GM10248 (cell line): ENCODE results near the gene UGT1A4.

Experiments
- CTCF ChIA-PET: fragments of 300-600 bp; sonication (Branson Sonifier 250); formaldehyde crosslinking; extraction: SDS; loops from one replicate; lab custom pipeline; 2021; ENCODE audit warnings: antibody characterized with exemption; lab: Yijun Ruan, JAX
- POLR2A ChIA-PET: fragments of 350-650 bp; sonication (Branson Sonifier 250); formaldehyde crosslinking; extraction: SDS; loops from one replicate; lab custom pipeline; 2020; ENCODE audit warnings: antibody characterized with exemption; lab: Yijun Ruan, JAX
- DNase-seq: peaks from one replicate; pipeline ENCODE4 v3.0.0; 2012; ENCODE audit errors: extremely low spot score
- TF ChIP-seq, protein P1 (sequence below): IDR thresholded peaks from 2 replicates; pipeline ENCODE4 v1.5.1; 2012; ENCODE audit warnings: mild to moderate bottlenecking, low read depth; ENCODE audit errors: extremely low read depth, missing control alignments, control extremely low read depth

UGT1A4 gene

DNA sequence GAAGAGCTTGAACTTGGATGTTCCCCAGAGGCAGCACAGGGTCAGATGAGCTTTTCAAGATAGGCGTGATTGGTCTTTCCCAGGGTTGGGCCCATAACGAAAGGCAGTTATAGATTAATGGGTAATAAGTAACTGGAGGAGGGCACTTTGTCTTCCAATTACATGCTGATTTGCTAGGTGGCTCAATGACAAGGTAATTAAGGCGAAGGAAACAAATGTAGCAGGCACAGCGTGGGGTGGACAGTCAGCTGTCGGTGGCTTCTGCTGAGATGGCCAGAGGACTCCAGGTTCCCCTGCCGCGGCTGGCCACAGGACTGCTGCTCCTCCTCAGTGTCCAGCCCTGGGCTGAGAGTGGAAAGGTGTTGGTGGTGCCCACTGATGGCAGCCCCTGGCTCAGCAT, at the start of gene UGT1A4:
TSS of gene UGT1A4 (plus strand) at position 185 of the 400 bp plus-strand sequence. CDS start at position 270, 85 bp downstream.
- TF ChIP-seq, protein P1, sequence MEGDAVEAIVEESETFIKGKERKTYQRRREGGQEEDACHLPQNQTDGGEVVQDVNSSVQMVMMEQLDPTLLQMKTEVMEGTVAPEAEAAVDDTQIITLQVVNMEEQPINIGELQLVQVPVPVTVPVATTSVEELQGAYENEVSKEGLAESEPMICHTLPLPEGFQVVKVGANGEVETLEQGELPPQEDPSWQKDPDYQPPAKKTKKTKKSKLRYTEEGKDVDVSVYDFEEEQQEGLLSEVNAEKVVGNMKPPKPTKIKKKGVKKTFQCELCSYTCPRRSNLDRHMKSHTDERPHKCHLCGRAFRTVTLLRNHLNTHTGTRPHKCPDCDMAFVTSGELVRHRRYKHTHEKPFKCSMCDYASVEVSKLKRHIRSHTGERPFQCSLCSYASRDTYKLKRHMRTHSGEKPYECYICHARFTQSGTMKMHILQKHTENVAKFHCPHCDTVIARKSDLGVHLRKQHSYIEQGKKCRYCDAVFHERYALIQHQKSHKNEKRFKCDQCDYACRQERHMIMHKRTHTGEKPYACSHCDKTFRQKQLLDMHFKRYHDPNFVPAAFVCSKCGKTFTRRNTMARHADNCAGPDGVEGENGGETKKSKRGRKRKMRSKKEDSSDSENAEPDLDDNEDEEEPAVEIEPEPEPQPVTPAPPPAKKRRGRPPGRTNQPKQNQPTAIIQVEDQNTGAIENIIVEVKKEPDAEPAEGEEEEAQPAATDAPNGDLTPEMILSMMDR: no peak
- no peak for DNase-seq
- ChIA-PET CTCF (interaction anchor here (1.0 kb wide), 1 partner anchor 22 kb away, joined by 3 read pairs; no protein-coding TSS in a partner anchor), POLR2A (no interaction called here)

DNA sequence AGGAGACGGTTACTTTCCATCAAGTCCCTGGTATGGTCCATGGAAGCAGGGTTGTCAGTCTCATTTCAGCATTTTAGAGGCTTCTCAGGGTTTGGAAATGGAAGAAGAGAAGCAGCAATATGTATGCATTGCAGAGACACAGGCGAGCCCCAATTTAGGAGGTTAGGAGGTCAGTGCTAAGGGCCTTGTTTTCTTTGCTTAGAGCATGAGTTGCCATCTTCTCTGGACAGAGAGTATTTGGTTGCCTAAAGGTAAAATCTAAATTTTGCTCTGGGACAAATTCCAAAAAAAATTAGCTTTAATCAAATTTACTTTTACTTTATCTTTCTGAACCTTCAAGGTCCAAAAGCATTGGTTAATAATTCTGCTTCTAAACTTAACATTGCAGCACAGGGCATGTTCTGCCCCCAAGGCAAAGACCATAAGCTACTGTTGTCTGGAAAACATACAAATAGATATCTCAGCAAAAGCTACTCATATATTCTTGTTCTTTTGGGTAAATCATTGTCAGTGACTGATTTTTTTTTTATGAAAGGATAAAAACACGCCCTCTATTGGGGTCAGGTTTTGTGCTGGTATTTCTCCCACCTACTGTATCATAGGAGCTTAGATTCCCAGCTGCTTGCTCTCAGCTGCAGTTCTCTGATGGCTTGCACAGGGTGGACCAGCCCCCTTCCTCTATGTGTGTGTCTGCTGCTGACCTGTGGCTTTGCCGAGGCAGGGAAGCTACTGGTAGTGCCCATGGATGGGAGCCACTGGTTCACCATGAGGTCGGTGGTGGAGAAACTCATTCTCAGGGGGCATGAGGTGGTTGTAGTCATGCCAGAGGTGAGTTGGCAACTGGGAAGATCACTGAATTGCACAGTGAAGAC, 47.0 kb upstream of the UGT1A4 start, which contains the start of gene UGT1A9:
TSS of gene UGT1A9 (plus strand) at position 609 of the 872 bp plus-strand sequence. CDS start at position 646, 37 bp downstream.
- ChIA-PET POLR2A (no interaction called here), CTCF (interaction anchor here (1.1 kb wide), 1 partner anchor 8 kb away, joined by 4 read pairs; no protein-coding TSS in a partner anchor)
- DNase-seq: no peak
- TF ChIP-seq, protein P1: no peak

DNA sequence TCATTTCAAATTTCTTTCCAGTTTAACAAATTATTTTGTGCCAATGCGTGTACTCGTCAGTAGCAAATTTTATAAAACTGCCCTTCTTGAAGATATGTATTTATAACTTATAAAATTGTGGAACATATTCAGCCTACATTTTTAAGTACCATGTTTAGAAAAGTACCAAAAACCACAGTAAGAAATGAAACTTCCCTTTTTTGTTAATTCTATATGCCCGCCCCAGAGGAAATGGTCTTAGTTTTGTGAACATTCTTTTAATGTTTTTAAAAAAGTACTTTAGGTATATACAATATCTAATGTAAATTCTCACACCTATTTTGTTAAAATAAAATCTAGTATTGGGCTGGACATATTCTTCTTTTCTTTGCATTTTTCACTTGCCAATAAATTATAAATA, 45.6 kb upstream of the UGT1A4 start:
- no peak for DNase-seq
- POLR2A ChIA-PET: no interaction called here
- TF ChIP-seq, protein P1: no peak
- CTCF ChIA-PET: no interaction called here

DNA sequence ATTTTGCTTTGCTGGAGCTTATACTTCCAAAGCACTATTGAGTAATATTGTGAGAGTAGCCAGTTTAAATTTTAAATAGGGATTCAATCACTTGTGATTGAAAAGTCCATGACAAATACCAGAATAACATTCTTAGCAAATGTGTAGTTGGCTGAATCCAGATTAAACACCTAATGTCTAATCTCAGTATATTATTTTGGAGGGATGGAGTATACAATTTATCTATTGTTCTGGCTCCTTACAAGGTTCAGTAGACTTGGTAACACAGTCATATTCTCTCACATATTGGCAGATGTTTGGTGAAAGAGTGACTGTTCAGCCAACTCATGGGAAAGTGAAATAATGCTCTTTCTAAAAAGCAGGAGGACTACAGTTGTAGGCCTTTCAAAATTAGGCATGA, 44.6 kb upstream of the UGT1A4 start:
- ChIA-PET POLR2A (no interaction called here), CTCF (no interaction called here)
- TF ChIP-seq, protein P1: no peak
- no peak for DNase-seq

DNA sequence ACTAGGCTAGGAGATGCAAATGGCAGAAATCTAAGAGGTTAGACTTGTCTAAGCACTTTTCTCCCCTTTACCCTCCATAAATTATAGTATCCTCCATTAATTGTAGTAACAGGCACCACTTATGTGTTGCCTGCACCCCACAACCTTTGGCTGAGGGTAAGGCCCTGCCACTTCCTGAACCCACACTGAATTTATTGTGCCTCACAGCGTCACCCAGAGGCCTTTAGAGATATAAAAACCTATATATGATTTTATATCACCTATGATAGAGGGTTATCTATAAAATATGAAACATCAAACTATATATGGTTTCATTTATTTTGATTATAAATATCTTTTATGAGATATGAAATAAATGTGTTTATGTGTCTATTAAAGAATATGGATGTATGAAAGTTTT, 44.2 kb upstream of the UGT1A4 start:
- no peak for DNase-seq
- ChIA-PET CTCF (no interaction called here), POLR2A (no interaction called here)
- TF ChIP-seq, protein P1: no peak

DNA sequence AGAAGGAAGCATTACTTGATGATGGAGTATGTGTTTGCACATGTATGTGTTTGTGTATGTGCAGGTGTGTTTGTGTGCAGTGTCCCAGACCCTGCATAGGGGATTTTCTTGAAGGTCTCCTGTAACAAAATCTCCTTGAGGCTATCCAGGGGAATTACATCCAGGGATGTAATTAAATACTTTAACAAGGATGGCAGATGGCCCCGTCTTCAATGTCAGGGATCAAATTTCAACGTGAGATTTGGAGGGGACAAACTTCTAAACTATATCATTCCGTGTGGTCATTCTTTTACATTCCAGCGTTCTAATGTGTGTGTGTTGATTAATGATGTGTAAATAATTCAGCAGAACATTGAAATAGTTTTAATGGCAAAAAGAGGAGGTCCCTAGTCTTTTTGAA, 43.5 kb upstream of the UGT1A4 start:
- ChIA-PET CTCF (no interaction called here), POLR2A (no interaction called here)
- TF ChIP-seq, protein P1: no peak
- no peak for DNase-seq
